ENCODE measurements around the gene GPR142. TPM values are rescaled to one million over a fixed set of nuclear protein-coding genes. Genes with fewer than 3 reads are reported as not detected.

Gene GPR142
- total RNA-seq, 1 experiment from 2014 or later, result not detected

DNA sequence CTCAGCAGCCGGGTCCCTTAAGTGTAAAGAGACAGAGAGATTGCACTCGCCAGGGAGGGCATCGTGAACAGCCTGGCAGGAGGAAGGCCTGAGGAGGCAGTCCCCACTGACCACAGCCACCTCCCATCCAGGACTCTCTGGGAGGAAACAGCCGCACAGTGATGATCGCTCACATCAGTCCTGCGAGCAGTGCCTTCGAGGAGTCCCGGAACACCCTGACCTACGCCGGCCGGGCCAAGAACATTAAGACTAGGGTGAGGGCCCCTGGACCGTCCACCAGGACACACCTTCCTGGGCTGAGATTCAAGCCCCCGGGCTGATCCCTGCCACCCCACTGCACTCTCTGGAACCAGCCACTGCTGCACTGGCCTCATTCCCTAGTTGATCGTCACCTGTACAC, 19.7 kb upstream of the GPR142 start:
- no peak overlapping the region for H3K4me3 Mint-ChIP-seq

DNA sequence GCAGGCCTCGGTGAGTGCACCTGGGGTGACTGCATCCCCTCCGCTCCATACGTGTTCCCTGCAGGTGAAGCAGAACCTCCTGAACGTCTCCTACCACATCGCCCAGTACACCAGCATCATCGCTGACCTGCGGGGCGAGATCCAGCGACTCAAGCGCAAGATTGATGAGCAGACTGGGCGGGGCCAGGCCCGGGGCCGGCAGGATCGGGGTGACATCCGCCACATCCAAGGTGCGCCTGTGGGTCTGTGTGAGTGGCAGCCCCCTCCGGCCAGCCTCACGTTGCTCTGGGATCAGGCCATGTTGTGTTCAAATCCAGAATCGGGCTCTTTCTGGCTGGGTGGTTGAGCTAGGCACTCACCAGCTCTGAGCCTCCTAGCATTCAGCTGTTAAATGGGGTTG, 18.2 kb upstream of the GPR142 start:
- ChIA-PET POLR2A (no interaction called here), CTCF (interaction anchor here (1.0 to 4.7 kb wide), 4 partner anchors 10 to 53 kb away, joined by 4 to 48 read pairs (median 6); partner anchors contain the start of gene BTBD17)
- H3K4me3 Mint-ChIP-seq, result no peak overlapping the region
- H3K36me3 Mint-ChIP-seq, result no peaks in the 10 kb centered on the region
- TF ChIP-seq ZNF219 (CRISPR knock-in tag; IDR thresholded peaks at IDR 0.05; ENCODE audit: borderline replicate concordance), result no peak
- no peaks in the 10 kb centered on the region for H3K9me3 Mint-ChIP-seq
- H3K4me1 Mint-ChIP-seq, result peaks cover 4% of the 10 kb centered on the region; the same call in 1 of the 2 replicates
- H3K27me3 Mint-ChIP-seq (ENCODE audit: low read depth), result peaks cover 52% of the 10 kb centered on the region
- H3K27ac Mint-ChIP-seq, result no peak overlapping the region
- ATAC-seq (no peak), DNase-seq (ENCODE audit: low spot score) (no peak)

More for the DNA sequence above, 19.7 kb upstream of the GPR142 start:
- DNase-seq (ENCODE audit: low spot score) (no peak), ATAC-seq (no peak)
- Mint-ChIP-seq H3K36me3 (no peaks in the 10 kb centered on the region), H3K27ac (no peak overlapping the region), H3K27me3 (ENCODE audit: low read depth) (peaks cover 37% of the 10 kb centered on the region), H3K4me1 (no peaks in the 10 kb centered on the region), H3K9me3 (no peaks in the 10 kb centered on the region)
- TF ChIP-seq, protein P1, sequence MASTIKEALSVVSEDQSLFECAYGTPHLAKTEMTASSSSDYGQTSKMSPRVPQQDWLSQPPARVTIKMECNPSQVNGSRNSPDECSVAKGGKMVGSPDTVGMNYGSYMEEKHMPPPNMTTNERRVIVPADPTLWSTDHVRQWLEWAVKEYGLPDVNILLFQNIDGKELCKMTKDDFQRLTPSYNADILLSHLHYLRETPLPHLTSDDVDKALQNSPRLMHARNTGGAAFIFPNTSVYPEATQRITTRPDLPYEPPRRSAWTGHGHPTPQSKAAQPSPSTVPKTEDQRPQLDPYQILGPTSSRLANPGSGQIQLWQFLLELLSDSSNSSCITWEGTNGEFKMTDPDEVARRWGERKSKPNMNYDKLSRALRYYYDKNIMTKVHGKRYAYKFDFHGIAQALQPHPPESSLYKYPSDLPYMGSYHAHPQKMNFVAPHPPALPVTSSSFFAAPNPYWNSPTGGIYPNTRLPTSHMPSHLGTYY (CRISPR knock-in tag; IDR thresholded peaks at IDR 0.05), result no peak
- TF ChIP-seq, protein P2, sequence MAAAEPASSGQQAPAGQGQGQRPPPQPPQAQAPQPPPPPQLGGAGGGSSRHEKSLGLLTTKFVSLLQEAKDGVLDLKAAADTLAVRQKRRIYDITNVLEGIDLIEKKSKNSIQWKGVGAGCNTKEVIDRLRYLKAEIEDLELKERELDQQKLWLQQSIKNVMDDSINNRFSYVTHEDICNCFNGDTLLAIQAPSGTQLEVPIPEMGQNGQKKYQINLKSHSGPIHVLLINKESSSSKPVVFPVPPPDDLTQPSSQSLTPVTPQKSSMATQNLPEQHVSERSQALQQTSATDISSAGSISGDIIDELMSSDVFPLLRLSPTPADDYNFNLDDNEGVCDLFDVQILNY (CRISPR knock-in tag; IDR thresholded peaks at IDR 0.05), result no peak
- no peak for TF ChIP-seq SMAD4 (CRISPR knock-in tag; IDR thresholded peaks at IDR 0.05)
- TF ChIP-seq NFATC4 (CRISPR knock-in tag; IDR thresholded peaks at IDR 0.05), result no peak
- no peak for TF ChIP-seq ZNF138 (CRISPR knock-in tag; conservative IDR thresholded peaks at IDR 0.05)
- TF ChIP-seq, protein P3, sequence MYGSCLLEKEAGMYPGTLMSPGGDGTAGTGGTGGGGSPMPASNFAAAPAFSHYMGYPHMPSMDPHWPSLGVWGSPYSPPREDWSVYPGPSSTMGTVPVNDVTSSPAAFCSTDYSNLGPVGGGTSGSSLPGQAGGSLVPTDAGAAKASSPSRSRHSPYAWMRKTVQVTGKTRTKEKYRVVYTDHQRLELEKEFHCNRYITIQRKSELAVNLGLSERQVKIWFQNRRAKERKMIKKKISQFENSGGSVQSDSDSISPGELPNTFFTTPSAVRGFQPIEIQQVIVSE (CRISPR knock-in tag; IDR thresholded peaks at IDR 0.05; ENCODE audit: borderline replicate concordance), result no peak
- TF ChIP-seq, protein P4, sequence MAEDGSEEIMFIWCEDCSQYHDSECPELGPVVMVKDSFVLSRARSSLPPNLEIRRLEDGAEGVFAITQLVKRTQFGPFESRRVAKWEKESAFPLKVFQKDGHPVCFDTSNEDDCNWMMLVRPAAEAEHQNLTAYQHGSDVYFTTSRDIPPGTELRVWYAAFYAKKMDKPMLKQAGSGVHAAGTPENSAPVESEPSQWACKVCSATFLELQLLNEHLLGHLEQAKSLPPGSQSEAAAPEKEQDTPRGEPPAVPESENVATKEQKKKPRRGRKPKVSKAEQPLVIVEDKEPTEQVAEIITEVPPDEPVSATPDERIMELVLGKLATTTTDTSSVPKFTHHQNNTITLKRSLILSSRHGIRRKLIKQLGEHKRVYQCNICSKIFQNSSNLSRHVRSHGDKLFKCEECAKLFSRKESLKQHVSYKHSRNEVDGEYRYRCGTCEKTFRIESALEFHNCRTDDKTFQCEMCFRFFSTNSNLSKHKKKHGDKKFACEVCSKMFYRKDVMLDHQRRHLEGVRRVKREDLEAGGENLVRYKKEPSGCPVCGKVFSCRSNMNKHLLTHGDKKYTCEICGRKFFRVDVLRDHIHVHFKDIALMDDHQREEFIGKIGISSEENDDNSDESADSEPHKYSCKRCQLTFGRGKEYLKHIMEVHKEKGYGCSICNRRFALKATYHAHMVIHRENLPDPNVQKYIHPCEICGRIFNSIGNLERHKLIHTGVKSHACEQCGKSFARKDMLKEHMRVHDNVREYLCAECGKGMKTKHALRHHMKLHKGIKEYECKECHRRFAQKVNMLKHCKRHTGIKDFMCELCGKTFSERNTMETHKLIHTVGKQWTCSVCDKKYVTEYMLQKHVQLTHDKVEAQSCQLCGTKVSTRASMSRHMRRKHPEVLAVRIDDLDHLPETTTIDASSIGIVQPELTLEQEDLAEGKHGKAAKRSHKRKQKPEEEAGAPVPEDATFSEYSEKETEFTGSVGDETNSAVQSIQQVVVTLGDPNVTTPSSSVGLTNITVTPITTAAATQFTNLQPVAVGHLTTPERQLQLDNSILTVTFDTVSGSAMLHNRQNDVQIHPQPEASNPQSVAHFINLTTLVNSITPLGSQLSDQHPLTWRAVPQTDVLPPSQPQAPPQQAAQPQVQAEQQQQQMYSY (CRISPR knock-in tag; IDR thresholded peaks at IDR 0.05), result no peak
- no peak for TF ChIP-seq NR2C2 (CRISPR knock-in tag; IDR thresholded peaks at IDR 0.05)
- TF ChIP-seq, protein P5, sequence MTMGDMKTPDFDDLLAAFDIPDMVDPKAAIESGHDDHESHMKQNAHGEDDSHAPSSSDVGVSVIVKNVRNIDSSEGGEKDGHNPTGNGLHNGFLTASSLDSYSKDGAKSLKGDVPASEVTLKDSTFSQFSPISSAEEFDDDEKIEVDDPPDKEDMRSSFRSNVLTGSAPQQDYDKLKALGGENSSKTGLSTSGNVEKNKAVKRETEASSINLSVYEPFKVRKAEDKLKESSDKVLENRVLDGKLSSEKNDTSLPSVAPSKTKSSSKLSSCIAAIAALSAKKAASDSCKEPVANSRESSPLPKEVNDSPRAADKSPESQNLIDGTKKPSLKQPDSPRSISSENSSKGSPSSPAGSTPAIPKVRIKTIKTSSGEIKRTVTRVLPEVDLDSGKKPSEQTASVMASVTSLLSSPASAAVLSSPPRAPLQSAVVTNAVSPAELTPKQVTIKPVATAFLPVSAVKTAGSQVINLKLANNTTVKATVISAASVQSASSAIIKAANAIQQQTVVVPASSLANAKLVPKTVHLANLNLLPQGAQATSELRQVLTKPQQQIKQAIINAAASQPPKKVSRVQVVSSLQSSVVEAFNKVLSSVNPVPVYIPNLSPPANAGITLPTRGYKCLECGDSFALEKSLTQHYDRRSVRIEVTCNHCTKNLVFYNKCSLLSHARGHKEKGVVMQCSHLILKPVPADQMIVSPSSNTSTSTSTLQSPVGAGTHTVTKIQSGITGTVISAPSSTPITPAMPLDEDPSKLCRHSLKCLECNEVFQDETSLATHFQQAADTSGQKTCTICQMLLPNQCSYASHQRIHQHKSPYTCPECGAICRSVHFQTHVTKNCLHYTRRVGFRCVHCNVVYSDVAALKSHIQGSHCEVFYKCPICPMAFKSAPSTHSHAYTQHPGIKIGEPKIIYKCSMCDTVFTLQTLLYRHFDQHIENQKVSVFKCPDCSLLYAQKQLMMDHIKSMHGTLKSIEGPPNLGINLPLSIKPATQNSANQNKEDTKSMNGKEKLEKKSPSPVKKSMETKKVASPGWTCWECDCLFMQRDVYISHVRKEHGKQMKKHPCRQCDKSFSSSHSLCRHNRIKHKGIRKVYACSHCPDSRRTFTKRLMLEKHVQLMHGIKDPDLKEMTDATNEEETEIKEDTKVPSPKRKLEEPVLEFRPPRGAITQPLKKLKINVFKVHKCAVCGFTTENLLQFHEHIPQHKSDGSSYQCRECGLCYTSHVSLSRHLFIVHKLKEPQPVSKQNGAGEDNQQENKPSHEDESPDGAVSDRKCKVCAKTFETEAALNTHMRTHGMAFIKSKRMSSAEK (CRISPR knock-in tag; IDR thresholded peaks at IDR 0.05; ENCODE audit: borderline replicate concordance), result no peak
- TF ChIP-seq FOXK1 (CRISPR knock-in tag; IDR thresholded peaks at IDR 0.05), result no peak
- TF ChIP-seq KAT7 (CRISPR knock-in tag; IDR thresholded peaks at IDR 0.05; ENCODE audit: borderline replicate concordance), result no peak
- no peak for TF ChIP-seq SOX15 (CRISPR knock-in tag; IDR thresholded peaks at IDR 0.05)
- ChIA-PET POLR2A (interaction anchor here (0.5 kb wide), 1 partner anchor 277 kb away, joined by 5 read pairs; no protein-coding TSS in a partner anchor), CTCF (interaction anchor here (0.7 to 1.8 kb wide), 5 partner anchors 14 to 51 kb away, joined by 3 to 5 read pairs (median 3); partner anchors contain the start of gene BTBD17)
